GM21447 (cell line): Measurements from ENCODE around the gene GATA6.

Experiments
- ATAC-seq: cut with Tn5 transposase; IDR thresholded peaks from one replicate; pipeline ENCODE4 v1.9.1; 2021; ENCODE audit not compliant: unreplicated experiment

GATA6 gene

DNA sequence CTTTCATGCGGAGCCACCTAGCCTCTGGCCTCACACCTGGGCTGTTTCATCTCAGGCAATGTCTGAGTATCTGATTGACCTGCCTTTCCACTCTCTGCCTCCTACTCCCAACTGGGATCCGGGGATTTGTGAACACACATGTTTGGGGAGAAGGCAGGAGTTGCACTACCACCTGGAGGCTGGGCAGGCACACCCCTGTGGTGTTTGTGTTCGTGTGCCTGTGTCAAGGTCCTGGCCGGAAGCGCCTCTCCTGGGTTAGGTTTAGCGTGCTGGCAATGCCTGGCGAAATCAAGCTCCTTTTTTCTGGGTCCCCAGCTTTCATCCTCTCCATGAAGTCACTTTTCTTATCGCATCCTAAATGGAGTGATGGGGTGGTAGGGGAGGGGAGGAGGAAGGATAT, 63.9 kb downstream of the GATA6 start:
- no peak for ATAC-seq

DNA sequence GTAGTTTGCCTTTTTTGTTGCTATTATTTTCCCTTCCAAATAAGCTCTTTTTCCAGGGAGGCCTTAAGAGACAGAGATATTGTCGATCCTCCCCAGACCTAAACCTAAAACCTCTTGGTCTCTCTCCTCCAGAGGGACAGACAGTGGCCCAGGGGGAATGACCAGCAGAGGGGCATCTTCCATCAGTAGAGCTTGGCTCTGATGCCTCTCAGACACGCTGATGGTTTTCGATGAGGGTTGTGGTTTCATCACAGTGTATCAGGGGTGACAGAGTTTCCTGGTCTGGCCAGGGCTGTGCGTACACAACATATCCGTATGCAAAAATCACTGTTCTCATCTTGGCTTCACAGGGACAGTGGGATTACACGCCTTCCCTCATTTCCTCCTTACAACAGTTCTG, 68.6 kb downstream of the GATA6 start:
- no peak for ATAC-seq

DNA sequence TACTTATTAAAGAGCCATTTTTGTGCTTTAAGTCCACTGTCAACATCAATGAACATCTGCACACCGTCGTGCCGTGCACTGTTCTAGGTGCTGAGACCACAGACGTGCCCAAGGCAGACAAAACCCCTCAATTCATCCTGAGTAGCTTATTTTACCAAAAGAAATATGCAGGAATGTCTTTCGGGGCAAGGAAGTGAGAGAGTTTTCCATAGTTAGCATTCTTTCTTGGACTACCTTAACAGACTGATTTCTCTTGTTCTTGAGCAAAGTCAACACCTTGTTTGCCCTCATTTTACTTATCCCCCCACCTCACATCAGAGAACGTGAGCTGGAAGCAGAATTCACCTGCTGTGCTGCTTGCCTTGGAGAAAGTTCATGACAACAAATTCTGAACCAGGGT, 69.3 kb downstream of the GATA6 start:
- no peak for ATAC-seq

DNA sequence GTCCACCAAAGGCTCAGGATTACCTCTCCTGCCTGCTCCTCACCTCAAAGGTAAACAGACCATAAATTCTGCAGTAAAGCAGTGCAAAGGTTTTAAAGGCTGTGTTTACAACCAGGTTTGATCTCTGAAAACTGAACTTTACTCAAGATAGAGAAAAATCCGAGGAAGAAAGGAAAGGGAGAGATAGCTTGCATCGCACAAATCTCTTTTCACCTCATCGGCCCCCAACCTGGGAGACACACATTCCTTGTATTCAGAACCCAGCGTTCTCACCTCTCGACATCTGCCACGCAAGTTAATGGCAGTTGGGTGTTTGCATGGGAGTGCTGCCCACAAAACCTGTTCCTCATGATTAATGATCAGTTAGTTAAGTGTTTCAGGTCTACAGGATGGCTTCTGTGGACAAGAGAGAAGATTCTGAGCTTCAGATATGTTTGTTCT, 72.6 kb downstream of the GATA6 start:
- ATAC-seq = no peak

DNA sequence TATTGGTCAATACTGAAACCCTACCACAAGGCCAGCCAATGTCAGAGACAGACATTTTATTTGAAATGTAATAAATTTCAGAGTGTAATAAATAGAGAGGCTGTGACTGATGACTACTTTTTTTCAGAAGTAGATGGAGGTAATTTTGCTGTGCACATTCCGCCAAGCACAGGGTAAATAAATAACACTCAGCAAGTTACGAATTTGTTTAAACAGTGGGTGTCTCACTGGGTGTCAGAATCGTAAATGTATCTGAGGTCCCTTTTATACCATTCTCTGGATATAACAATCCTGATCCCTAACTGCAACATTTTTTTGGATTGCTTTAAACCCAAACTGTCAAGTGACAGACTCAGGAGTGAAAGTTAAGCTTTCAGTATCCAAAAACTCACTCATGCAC, 74.1 kb downstream of the GATA6 start:
- no peak for ATAC-seq

DNA sequence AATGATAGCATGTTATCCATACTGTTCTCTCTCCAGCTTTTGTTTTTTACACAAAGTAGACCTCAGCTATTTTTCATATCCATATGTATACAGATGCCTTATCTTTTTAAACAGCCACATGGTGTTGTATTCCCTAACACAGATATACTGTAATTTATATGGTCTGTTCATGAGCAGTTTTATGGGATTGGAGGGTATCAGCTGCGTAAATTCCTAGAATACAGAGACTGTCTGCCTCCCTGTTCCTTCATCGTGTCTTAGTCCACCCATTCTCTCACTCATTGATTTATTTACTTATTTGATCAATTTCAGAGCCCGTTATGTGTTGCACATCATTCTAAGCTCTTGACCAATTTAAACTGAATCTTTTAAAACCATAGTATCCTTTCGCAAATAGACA, 80.6 kb downstream of the GATA6 start:
- no peak for ATAC-seq

DNA sequence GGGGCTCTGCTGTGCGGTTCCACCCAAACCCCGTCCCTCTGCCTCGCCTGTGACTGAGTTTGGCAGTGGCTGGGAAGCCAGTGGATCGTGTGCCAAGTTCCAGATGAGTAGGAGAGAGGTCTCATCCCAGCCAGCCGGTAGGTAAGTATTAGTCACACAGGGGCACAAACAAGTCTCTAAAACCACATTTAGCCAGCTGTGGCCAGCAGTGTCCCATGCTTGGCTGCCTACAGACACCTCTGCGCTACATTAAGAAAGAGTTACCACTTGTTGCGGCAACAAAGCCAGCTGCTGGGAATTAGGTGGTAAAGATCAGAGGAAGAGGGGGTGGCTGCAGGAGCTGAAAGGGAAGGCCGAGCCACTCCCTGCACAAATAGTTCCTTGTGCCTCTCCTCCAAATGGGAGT, 81.2 kb downstream of the GATA6 start:
- no peak for ATAC-seq
